IPS-NIHi11 (cell line): ENCODE measurements around the gene IGBP1.
"Not testable (repeated sequence)": the region's sequence is repeated elsewhere in the genome, so short reads cannot be mapped to it uniquely, and the experiment has no call there.

ENCODE experiments used
- DNase-seq: peaks from one replicate; pipeline ENCODE4 v3.0.0; 2012; ENCODE audit warnings: mixed read lengths, low spot score

IGBP1 gene

GRCh38 chrX:70168238-70169188, 35.3 kb downstream of the IGBP1 start:
- peak; percentile 38 for DNase-seq

DNA sequence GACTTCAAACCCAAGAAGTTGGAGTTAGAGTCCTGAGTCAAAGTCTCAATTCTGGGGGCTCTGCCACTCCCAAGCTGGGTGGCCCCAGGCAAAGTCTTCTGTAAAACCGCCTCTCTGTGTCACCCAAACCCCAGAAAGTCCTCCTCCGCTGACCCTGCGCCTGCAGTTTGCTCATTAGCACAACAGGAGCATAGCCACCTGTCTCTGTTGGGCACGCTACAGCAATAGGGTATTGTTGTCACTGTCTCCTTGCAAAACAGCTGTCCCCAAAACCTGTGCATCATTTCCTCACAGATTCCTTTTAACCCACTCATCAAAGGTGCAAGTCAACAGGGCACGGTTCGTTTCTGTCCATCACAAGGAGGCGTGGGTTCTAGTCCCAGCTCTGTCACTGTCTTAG, 36.0 kb downstream of the IGBP1 start:
- no peak for DNase-seq

GRCh38 chrX:70171624-70172023, 38.4 kb downstream of the IGBP1 start:
- DNase-seq = no peak

GRCh38 chrX:70172221-70172620, 39.0 kb downstream of the IGBP1 start:
- DNase-seq = no peak

- DNase-seq = peak; percentile 19
These were observed 39.7 kb downstream of the IGBP1 start for GRCh38 chrX:70172964-70173363.

- DNase-seq = no peak
These were observed 41.5 kb downstream of the IGBP1 start for GRCh38 chrX:70174754-70175153.

- DNase-seq = no peak
These were observed 42.1 kb downstream of the IGBP1 start for GRCh38 chrX:70175338-70175737.

GRCh38 chrX:70176938-70177533, 43.8 kb downstream of the IGBP1 start, which contains the start of gene DGAT2L6:
TSS of gene DGAT2L6 (plus strand) at chrX:70177483. CDS start at chrX:70177583, 100 bp downstream.
- no peak for DNase-seq

DNA sequence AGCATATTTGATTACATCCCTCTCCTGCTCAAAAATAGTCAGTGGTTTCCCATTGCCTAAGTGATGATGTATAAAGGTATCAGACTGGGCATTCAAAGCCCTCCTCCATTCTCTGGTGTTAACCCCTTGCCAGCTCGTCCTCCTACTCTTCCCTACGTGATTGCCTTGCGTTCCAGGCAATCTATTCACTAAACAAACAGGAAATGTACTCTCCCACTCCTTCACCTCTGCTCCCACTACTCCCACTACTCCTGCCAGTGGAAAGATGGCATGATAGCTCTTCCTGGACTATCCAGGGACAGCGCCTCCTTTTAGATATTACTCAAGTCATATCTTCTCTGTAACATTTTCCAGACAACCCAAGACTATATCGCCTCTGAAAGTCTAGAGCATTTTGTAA, 49.8 kb downstream of the IGBP1 start:
- no peak for DNase-seq

DNA sequence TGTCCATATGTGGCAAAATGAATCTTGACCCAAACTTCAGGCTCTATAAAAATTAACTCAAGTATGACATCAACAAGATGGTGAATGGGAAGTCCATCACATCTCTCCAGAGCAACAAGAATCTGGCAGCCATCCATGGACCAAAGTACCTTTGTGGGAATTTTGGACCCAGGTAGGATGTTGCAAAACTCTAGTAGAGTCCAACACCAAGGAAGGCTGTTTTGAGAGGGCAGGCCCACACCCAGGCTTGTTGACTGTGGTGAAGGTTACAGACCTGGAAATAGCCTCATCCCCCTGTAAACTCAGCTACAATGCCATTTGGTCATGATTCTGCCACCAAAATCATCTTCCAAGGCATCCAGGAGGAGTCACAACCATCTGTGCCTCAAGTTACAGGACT, 57.0 kb downstream of the IGBP1 start:
- DNase-seq = no peak

DNA sequence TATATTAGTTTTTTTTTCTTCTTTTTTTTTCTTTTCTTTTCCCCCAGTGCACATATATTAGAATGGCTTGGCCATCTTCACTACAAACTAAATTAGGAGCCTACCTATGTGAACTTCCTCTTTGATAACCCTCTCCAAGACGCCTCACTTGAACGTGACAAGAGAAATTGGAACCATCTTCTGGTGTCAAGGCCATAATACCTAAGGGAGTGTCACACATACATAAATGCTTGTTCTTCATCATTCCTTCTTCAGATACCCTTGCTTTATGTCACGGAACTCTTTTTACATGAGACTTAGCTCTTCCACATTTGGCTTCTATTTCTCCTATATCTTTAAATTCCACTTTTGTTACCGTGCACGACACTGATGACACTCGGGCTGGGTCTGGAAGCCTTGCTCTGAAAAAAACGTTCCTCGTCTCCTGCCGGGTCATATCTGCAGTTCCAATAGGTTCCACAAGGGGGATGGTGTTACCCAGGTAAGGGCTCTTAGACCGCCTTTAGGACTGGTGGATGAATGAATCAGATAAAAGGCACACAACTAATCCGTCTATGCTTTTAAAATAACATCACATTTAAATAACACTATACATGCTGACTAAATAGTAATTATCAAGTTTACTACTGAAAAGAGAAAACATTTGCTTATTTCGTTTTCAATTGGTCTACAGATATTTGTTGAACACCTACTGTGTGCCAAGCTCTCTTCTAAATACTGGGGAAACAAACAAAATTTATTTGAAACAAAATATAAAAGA, 63.9 kb downstream of the IGBP1 start:
- peak; percentile 54 for DNase-seq

DNA sequence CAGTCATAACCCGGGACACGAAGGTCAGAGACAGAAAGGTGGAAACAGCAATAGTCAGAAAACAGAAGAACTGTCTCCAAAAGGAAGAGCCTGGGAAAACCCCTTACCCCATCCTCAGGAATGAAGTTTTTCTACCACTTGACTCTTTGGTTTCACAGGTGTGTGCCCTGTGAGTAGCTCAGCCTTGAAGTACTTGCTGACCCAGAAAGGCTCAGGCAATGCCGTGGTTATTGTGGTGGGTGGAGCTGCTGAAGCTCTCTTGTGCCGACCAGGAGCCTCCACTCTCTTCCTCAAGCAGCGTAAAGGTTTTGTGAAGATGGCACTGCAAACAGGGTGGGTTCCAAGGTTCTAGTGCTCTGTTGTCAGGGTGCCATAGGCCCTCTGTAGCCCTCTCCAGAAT, 68.5 kb downstream of the IGBP1 start:
- no peak for DNase-seq

GRCh38 chrX:70208479-70208878, 75.2 kb downstream of the IGBP1 start:
- no peak for DNase-seq

- not testable (repeated sequence) for DNase-seq
These were observed 76.3 kb downstream of the IGBP1 start for GRCh38 chrX:70209570-70209969.
